Hippocampal formation (tissue), 2 donors: ENCODE results near the gene SPANXA1.
"Not testable (repeated sequence)": the region's sequence is repeated elsewhere in the genome, so short reads cannot be mapped to it uniquely, and the experiment has no call there.

Source experiments
- DNase-seq, 2 donors: peaks; one replicate each; lab custom pipeline; 2025; lab: John Stamatoyannopoulos, UW

Gene SPANXA1

DNA sequence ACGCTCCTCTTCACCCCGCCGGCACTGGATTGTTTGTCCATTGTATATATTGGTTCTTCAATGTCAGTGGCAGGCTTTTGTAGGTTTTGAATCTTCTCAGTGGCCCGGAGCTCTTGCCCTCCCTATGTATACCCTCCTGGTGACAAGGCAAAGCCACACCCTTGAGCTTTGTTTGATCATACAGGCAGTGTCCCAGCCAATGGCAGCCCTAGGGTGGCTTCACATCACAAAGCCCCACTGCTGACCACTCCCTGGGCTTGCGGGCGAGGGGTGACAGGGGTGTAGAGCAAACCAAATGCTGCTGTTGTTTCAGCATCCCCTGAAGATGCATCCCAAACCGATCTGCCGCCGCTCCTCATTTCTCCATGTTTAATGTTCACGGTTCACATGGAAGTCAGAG is at the start of gene SPANXA1:
Gene SPANXA1 (minus strand): TSS at position 101 of the 400 bp plus-strand sequence. CDS start 60 bp downstream, at position 41.
- not testable (repeated sequence) for DNase-seq

GRCh38 chrX:141632124-141632523 is 47.6 kb upstream of the SPANXA1 start:
- no peak for DNase-seq

DNA sequence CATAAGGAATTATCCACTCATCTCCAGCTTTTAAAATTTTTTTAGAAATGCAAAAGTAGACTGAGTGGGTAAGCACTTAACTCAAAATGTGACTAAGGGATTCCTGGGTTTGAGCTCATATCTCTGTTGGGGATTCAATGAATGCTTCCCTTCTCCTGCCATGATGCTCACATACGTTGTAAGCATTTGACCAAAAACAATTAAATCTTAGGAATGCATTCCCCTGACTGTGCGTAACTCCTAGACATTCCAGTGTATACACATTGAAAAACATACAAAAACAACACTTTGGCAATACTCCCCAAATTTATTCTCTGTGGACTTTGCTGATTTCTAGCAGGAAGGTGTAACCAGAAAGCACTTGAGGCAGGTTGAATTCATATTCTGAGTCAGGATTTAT is 34.8 kb upstream of the SPANXA1 start:
- DNase-seq, result no peak

DNA sequence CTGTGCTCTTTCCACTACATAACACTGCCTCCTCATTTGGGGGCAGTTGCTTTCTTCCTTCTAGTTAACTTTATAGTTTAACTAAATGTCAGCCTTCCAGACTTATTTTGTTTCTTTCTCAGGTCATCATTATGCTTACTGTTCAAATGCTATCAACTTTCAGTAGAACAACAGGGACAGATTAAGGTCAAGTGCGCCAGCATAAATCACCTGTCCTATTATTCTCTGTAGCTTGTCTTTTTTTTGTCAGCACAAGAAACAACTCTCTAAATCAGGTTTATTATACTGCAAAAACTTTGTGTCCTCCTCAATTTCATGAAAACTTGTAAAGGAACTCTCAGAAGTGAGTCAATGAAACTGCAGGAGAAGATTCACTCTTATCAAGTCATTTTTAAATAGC is 24.6 kb upstream of the SPANXA1 start:
- DNase-seq, result no peak

DNA sequence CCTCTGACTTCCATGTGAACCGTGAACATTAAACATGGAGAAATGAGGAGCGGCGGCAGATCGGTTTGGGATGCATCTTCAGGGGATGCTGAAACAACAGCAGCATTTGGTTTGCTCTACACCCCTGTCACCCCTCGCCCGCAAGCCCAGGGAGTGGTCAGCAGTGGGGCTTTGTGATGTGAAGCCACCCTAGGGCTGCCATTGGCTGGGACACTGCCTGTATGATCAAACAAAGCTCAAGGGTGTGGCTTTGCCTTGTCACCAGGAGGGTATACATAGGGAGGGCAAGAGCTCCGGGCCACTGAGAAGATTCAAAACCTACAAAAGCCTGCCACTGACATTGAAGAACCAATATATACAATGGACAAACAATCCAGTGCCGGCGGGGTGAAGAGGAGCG is 4.9 kb upstream of the SPANXA1 start, which contains the start of gene SPANXA2:
Gene SPANXA2 (plus strand): TSS at position 301 of the 400 bp plus-strand sequence. CDS start 60 bp downstream, at position 361.
- DNase-seq, result not testable (repeated sequence)

- not testable (repeated sequence) for DNase-seq
Observed at GRCh38 chrX:141542551-141542950, 42.0 kb downstream of the SPANXA1 start.
